SIG-M5 treated with dmso at 0.1 percent for 504 hours (cell line): ENCODE results near the gene APOL2.
"Not testable (repeated sequence)": the region's sequence is repeated elsewhere in the genome, so short reads cannot be mapped to it uniquely, and the experiment has no call there.

ENCODE experiments used
- DNase-seq: peaks from one replicate; lab custom pipeline; 2025; ENCODE audit not compliant: unreplicated experiment; lab: John Stamatoyannopoulos, UW

APOL2 gene

GRCh38 chr22:36239401-36240171, at the start of gene APOL2:
Gene APOL2, minus strand, starts transcription at chr22:36239527. Its CDS starts 6,365 bp downstream, at chr22:36233162.
- DNase-seq, result peak; percentile 87

- no peak for DNase-seq
These were observed 49.5 kb upstream of the APOL2 start for GRCh38 chr22:36288571-36289405.

GRCh38 chr22:36287881-36288515, 48.7 kb upstream of the APOL2 start:
- no peak for DNase-seq

- peak; percentile 38 for DNase-seq
These were observed 47.0 kb upstream of the APOL2 start for GRCh38 chr22:36286096-36286957.

GRCh38 chr22:36285545-36285944, 46.2 kb upstream of the APOL2 start:
- no peak for DNase-seq

- DNase-seq, result no peak
These were observed 45.7 kb upstream of the APOL2 start for GRCh38 chr22:36285017-36285416.

GRCh38 chr22:36284171-36284571, 44.8 kb upstream of the APOL2 start:
- no peak for DNase-seq

GRCh38 chr22:36282328-36282831, 43.1 kb upstream of the APOL2 start:
- no peak for DNase-seq

GRCh38 chr22:36281781-36282327, 42.5 kb upstream of the APOL2 start:
- no peak for DNase-seq

GRCh38 chr22:36280379-36280778, 41.1 kb upstream of the APOL2 start:
- DNase-seq, result no peak

GRCh38 chr22:36279219-36279666, 39.9 kb upstream of the APOL2 start:
- DNase-seq, result peak; percentile 15

GRCh38 chr22:36277482-36278291, 38.4 kb upstream of the APOL2 start:
- DNase-seq, result peak; percentile 29

GRCh38 chr22:36274531-36274930, 35.2 kb upstream of the APOL2 start:
- no peak for DNase-seq

GRCh38 chr22:36271951-36272350, 32.6 kb upstream of the APOL2 start:
- DNase-seq, result not testable (repeated sequence)

GRCh38 chr22:36271231-36271630, 31.9 kb upstream of the APOL2 start:
- DNase-seq, result not testable (repeated sequence)

- no peak for DNase-seq
These were observed 28.7 kb upstream of the APOL2 start for GRCh38 chr22:36267896-36268485.

- no peak for DNase-seq
These were observed 27.7 kb upstream of the APOL2 start for GRCh38 chr22:36267058-36267457.

- DNase-seq, result not testable (repeated sequence)
These were observed 24.7 kb upstream of the APOL2 start for GRCh38 chr22:36263886-36264664.
